Measurements from ENCODE around the gene C11orf58. TPM values are rescaled to one million over a fixed set of nuclear protein-coding genes. Genes with fewer than 3 reads are reported as not detected.

Gene C11orf58
- total and polyA plus RNA-seq, 2 donors (not counting 1 experiment from before 2014, with no cell fraction given) = 28.8 to 125 TPM

- Mint-ChIP-seq H3K27ac (no peak overlapping the region), H3K27me3 (peaks cover 2% of the 10 kb centered on the region), H3K9me3 (ENCODE audit: insufficient read depth) (no peaks in the 10 kb centered on the region), H3K4me3 (no peak overlapping the region), H3K4me1 (no peaks in the 10 kb centered on the region)
- H3K4me2 ChIP-seq (replicated peaks; ENCODE audit: low read depth, low read length, poor library complexity, severe bottlenecking) = no peak overlapping the region
- no peaks in the 10 kb centered on the region for H3K27me3 ChIP-seq (replicated peaks in 1 of 4; ENCODE audit: control extremely low read depth in 1 of 4, control insufficient read depth in 3 of 4, insufficient read depth in 4 of 4, low read length in 3 of 4)
- no peaks in the 10 kb centered on the region for H3K4me1 ChIP-seq (ENCODE audit: control insufficient read depth in 2 of 2, insufficient read depth in 2 of 2, low read length in 2 of 2)
- no peaks in the 10 kb centered on the region for H3K36me3 ChIP-seq (replicated peaks in 1 of 2; ENCODE audit: control extremely low read depth in 1 of 2, control insufficient read depth in 1 of 2, extremely low read depth in 1 of 2, insufficient read depth in 2 of 2, low read length in 1 of 2)
- no peak overlapping the region for H2AFZ ChIP-seq (ENCODE audit: insufficient read depth, low read depth, low read length, poor library complexity, severe bottlenecking)
- ChIA-PET CTCF (interaction anchor here (0.6 kb wide), 1 partner anchor 11 kb away, joined by 3 read pairs; no protein-coding TSS in a partner anchor), POLR2A (no interaction called here)
- H3K4me3 ChIP-seq (ENCODE audit: control extremely low read depth in 1 of 5, extremely low read depth in 1 of 5, insufficient read depth in 1 of 5, low read depth in 2 of 5, low read length in 4 of 5) = no peak overlapping the region
- H3K9ac ChIP-seq (ENCODE audit: low read length) = no peak overlapping the region
- 100% methylated on average over 3 of the region's 6 CpGs for WGBS (ENCODE audit: insufficient coverage)
- TF ChIP-seq EZH2 (IDR thresholded peaks at IDR 0.05; ENCODE audit: borderline replicate concordance, insufficient read depth, low read depth, low read length, poor library complexity, severe bottlenecking) = no peak
- H3K9me3 ChIP-seq (ENCODE audit: control extremely low read depth in 1 of 3, control insufficient read depth in 2 of 3, insufficient read depth in 1 of 3, low read length in 2 of 3) = no peaks in the 10 kb centered on the region
- no peak for ATAC-seq (ENCODE audit: low read depth)
- intact Hi-C loops (cut with micrococcal nuclease) = no loop called here
- H3K79me2 ChIP-seq (ENCODE audit: control insufficient read depth, insufficient read depth, low read length) = no peaks in the 10 kb centered on the region
- H4K20me1 ChIP-seq (ENCODE audit: control insufficient read depth, insufficient read depth, low read length, poor library complexity, severe bottlenecking) = no peaks in the 10 kb centered on the region
- no peak overlapping the region for H3K27ac ChIP-seq (ENCODE audit: low read length in 2 of 2)
- DNase-seq = no peak
Measured at GRCh38 chr11:16778286-16778685, 39.8 kb downstream of the C11orf58 start.

- no peaks in the 10 kb centered on the region for H3K9me3 Mint-ChIP-seq (ENCODE audit: insufficient read depth)
- ATAC-seq (ENCODE audit: low read depth) (no peak), DNase-seq (no peak)
- Histone ChIP-seq H3K79me2 (ENCODE audit: control insufficient read depth, insufficient read depth, low read length) (no peaks in the 10 kb centered on the region), H3K9ac (ENCODE audit: low read length) (no peak overlapping the region), H2AFZ (ENCODE audit: insufficient read depth, low read depth, low read length, poor library complexity, severe bottlenecking) (no peak overlapping the region), H3K4me3 (ENCODE audit: control extremely low read depth in 1 of 5, extremely low read depth in 1 of 5, insufficient read depth in 1 of 5, low read depth in 2 of 5, low read length in 4 of 5) (no peak overlapping the region), H3K4me2 (replicated peaks; ENCODE audit: low read depth, low read length, poor library complexity, severe bottlenecking) (no peak overlapping the region), H3K27me3 (replicated peaks in 1 of 4; ENCODE audit: control extremely low read depth in 1 of 4, control insufficient read depth in 3 of 4, insufficient read depth in 4 of 4, low read length in 3 of 4) (no peaks in the 10 kb centered on the region), H3K36me3 (replicated peaks in 1 of 2; ENCODE audit: control extremely low read depth in 1 of 2, control insufficient read depth in 1 of 2, extremely low read depth in 1 of 2, insufficient read depth in 2 of 2, low read length in 1 of 2) (no peaks in the 10 kb centered on the region), H4K20me1 (ENCODE audit: control insufficient read depth, insufficient read depth, low read length, poor library complexity, severe bottlenecking) (no peaks in the 10 kb centered on the region), H3K4me1 (ENCODE audit: control insufficient read depth in 2 of 2, insufficient read depth in 2 of 2, low read length in 2 of 2) (no peaks in the 10 kb centered on the region), H3K9me3 (ENCODE audit: control extremely low read depth in 1 of 3, control insufficient read depth in 2 of 3, insufficient read depth in 1 of 3, low read length in 2 of 3) (no peaks in the 10 kb centered on the region), H3K27ac (ENCODE audit: low read length in 2 of 2) (no peak overlapping the region)
- H3K27ac Mint-ChIP-seq = no peak overlapping the region
- H3K27me3 Mint-ChIP-seq = peaks cover 2% of the 10 kb centered on the region
- TF ChIP-seq EZH2 (IDR thresholded peaks at IDR 0.05; ENCODE audit: borderline replicate concordance, insufficient read depth, low read depth, low read length, poor library complexity, severe bottlenecking) (no peak), CTCF (IDR thresholded peaks at IDR 0.05) (no peak)
- intact Hi-C loops (cut with micrococcal nuclease) = no loop called here
- ChIA-PET CTCF (interaction anchor here (0.6 kb wide), 1 partner anchor 10 kb away, joined by 3 read pairs; no protein-coding TSS in a partner anchor), POLR2A (no interaction called here)
- WGBS (ENCODE audit: insufficient coverage) = 97% methylated on average over 7 of the region's 8 CpGs
- no peak overlapping the region for H3K4me3 Mint-ChIP-seq
- no peaks in the 10 kb centered on the region for H3K4me1 Mint-ChIP-seq
Measured at GRCh38 chr11:16778876-16779275, 40.4 kb downstream of the C11orf58 start.
